ENCODE measurements around the gene RIMS3. TPM values are rescaled to one million over a fixed set of nuclear protein-coding genes. Genes with fewer than 3 reads are reported as not detected.

RIMS3 gene
- total RNA-seq, 2 experiments from 2014 or later, result 3.0 to 3.9 TPM

DNA sequence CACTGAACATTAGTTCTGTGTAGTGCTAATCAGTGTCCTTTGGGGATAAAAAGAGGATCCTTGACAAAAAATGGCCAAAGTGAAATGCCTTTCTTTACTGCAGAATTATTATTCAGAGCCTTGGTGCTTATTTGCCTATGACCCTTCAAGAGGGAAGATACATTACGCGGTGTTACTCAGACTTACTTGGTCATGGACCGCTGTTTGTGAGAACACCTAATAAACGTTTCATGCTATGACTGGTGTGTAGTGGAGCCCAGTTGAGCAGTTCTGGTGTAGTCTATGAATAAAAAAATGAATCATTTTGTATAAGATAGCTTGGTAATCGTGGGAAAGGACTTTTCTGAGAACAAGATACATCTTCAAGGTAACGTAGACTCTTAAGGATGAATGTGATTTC, 34.3 kb upstream of the RIMS3 start:
- peaks cover 66% of the 10 kb centered on the region for H3K4me1 Mint-ChIP-seq (ENCODE audit: low read depth)
- no peaks in the 10 kb centered on the region for H3K9me3 Mint-ChIP-seq
- DNase-seq (peak; percentile 17), ATAC-seq (peak; percentile 76)
- intact Hi-C loops (cut with micrococcal nuclease), result no loop called here
- POLR2A ChIA-PET, result interaction anchor here (0.6 to 3.3 kb wide), 3 partner anchors 8 to 279 kb away, joined by 3 to 22 read pairs (median 5); partner anchors contain the start of gene NFYC
- H3K36me3 Mint-ChIP-seq (ENCODE audit: low read depth), result peaks cover 14% of the 10 kb centered on the region
- H3K27me3 Mint-ChIP-seq, result no peaks in the 10 kb centered on the region
- no peak overlapping the region for H3K4me3 Mint-ChIP-seq
- H3K27ac Mint-ChIP-seq, result peak overlapping the region; percentile 67
- TF ChIP-seq, protein P1, sequence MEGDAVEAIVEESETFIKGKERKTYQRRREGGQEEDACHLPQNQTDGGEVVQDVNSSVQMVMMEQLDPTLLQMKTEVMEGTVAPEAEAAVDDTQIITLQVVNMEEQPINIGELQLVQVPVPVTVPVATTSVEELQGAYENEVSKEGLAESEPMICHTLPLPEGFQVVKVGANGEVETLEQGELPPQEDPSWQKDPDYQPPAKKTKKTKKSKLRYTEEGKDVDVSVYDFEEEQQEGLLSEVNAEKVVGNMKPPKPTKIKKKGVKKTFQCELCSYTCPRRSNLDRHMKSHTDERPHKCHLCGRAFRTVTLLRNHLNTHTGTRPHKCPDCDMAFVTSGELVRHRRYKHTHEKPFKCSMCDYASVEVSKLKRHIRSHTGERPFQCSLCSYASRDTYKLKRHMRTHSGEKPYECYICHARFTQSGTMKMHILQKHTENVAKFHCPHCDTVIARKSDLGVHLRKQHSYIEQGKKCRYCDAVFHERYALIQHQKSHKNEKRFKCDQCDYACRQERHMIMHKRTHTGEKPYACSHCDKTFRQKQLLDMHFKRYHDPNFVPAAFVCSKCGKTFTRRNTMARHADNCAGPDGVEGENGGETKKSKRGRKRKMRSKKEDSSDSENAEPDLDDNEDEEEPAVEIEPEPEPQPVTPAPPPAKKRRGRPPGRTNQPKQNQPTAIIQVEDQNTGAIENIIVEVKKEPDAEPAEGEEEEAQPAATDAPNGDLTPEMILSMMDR (IDR thresholded peaks at IDR 0.05), result no peak
- CTCF ChIA-PET, result interaction anchor here (1.1 to 2.4 kb wide), 4 partner anchors 11 to 253 kb away, joined by 3 to 8 read pairs (median 5); no protein-coding TSS in a partner anchor

DNA sequence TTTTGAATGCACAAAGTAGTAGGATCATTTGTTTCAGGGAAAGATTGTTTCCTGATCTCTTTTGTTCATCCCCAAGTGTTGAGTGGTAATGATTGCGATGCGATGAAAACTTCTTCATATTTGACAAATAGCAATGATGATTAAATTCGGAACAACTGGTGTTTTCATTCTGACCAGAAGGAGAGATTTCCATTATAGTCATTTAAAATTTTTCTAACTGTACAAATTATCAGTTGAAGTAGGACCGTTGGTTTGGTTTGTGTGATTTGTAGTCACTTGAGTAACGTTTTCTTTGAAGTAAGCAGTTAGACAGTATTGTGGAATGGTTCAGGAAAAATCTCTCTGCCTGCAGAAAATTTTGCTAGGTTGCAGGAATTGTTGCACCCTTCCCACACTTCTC, 32.0 kb upstream of the RIMS3 start:
- TF ChIP-seq, protein P1 (IDR thresholded peaks at IDR 0.05), result no peak
- peaks cover 18% of the 10 kb centered on the region for H3K36me3 Mint-ChIP-seq (ENCODE audit: low read depth)
- ChIA-PET POLR2A (no interaction called here), CTCF (no interaction called here)
- H3K4me1 Mint-ChIP-seq (ENCODE audit: low read depth), result peaks cover 72% of the 10 kb centered on the region
- intact Hi-C loops (cut with micrococcal nuclease), result no loop called here
- H3K9me3 Mint-ChIP-seq, result no peaks in the 10 kb centered on the region
- ATAC-seq, result no peak
- DNase-seq, result no peak
- no peaks in the 10 kb centered on the region for H3K27me3 Mint-ChIP-seq
- no peak overlapping the region for H3K4me3 Mint-ChIP-seq
- no peak overlapping the region for H3K27ac Mint-ChIP-seq

DNA sequence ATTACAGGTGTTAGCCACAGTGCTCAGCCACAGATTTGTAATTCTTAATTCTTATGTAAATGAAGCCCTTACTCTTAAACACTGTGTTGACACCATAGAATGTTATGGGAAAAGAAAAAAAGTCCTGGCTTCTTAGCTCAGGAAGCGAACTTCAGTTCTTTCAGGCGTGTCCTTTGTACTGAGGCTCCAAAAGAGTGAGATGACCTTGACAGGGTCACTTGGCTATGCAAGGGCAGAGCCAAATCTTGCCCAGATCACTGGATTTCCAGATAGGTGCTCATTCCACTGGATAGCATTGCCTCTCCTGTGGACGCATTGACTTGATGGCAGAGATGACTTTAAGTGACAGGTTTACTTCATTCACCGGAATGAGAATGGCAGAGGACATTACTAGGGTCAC, 30.8 kb upstream of the RIMS3 start:
- ChIA-PET CTCF (no interaction called here), POLR2A (no interaction called here)
- ATAC-seq, result no peak
- Mint-ChIP-seq H3K27ac (peak overlapping the region; percentile 6), H3K27me3 (no peaks in the 10 kb centered on the region), H3K4me1 (ENCODE audit: low read depth) (peaks cover 68% of the 10 kb centered on the region), H3K36me3 (ENCODE audit: low read depth) (peaks cover 20% of the 10 kb centered on the region), H3K4me3 (no peak overlapping the region), H3K9me3 (no peaks in the 10 kb centered on the region)
- intact Hi-C loops (cut with micrococcal nuclease), result no loop called here
- no peak for DNase-seq
- TF ChIP-seq, protein P1 (IDR thresholded peaks at IDR 0.05), result no peak

DNA sequence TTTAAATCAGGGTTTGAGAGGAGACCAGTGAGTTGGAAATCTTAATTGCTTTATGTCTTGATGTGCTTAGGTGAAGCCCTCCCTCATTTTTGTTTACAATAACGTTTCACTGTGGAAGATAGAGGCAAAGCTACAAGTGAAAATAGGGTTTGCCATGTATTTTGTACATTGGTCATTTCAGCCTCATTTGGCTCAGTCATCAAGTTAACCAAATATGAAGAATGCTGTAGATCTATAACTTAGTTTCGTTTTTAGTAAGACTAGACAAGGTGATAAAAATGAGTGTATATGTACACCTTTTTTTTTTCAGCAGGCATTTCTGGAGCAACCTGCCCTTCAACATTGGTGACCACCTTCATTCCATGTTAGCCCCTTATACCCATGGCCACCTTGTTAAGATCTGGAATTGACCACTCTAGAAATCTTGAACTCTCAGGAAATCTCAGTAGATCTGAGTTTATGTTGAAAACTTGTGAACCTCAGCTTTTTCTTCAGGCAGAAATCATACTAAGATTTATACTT, 28.9 kb upstream of the RIMS3 start:
- no peaks in the 10 kb centered on the region for H3K9me3 Mint-ChIP-seq
- ATAC-seq, result no peak
- peak overlapping the region; percentile 87 for H3K4me3 Mint-ChIP-seq
- no peaks in the 10 kb centered on the region for H3K27me3 Mint-ChIP-seq
- ChIA-PET POLR2A (interaction anchor here (1.3 to 4.7 kb wide), 3 partner anchors 15 to 286 kb away, joined by 3 to 60 read pairs (median 3); no protein-coding TSS in a partner anchor), CTCF (interaction anchor here (1.0 to 2.5 kb wide), 6 partner anchors 11 to 80 kb away, joined by 3 to 9 read pairs (median 5); no protein-coding TSS in a partner anchor)
- TF ChIP-seq, protein P1 (IDR thresholded peaks at IDR 0.05), result no peak
- intact Hi-C loops (cut with micrococcal nuclease), result no loop called here
- peak overlapping the region; percentile 93 for H3K27ac Mint-ChIP-seq
- no peak for DNase-seq
- H3K36me3 Mint-ChIP-seq (ENCODE audit: low read depth), result peaks cover 18% of the 10 kb centered on the region
- H3K4me1 Mint-ChIP-seq (ENCODE audit: low read depth), result peaks cover 69% of the 10 kb centered on the region

DNA sequence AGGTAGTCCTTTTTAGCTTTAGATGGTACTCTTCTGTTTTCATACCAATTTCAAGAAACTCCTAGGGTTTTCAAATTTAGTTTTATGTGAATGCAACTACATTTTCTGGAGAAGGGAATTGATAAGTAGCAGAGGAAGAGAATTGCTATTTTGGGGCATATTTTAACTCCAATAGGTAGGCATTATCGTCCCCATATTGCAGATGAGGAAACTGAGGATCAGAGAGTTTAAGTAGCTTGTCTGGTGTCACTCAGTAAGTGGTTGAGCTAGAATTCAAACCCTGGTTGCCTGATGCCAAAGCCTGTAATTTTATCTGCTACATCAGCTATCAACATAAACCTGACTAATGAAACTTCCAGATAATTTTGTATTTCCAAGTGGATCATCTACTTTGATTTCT, 27.9 kb upstream of the RIMS3 start:
- H3K27ac Mint-ChIP-seq, result peak overlapping the region; percentile 93
- TF ChIP-seq, protein P1 (IDR thresholded peaks at IDR 0.05), result no peak
- CTCF ChIA-PET, result interaction anchor here (1.0 to 2.5 kb wide), 8 partner anchors 12 to 156 kb away, joined by 3 to 9 read pairs (median 4); no protein-coding TSS in a partner anchor

More for the DNA sequence above, 27.9 kb upstream of the RIMS3 start:
- intact Hi-C loops (cut with micrococcal nuclease), result no loop called here
- peaks cover 18% of the 10 kb centered on the region for H3K36me3 Mint-ChIP-seq (ENCODE audit: low read depth)
- H3K4me1 Mint-ChIP-seq (ENCODE audit: low read depth), result peaks cover 61% of the 10 kb centered on the region
- H3K9me3 Mint-ChIP-seq, result no peaks in the 10 kb centered on the region
- POLR2A ChIA-PET, result interaction anchor here (0.7 to 4.7 kb wide), 8 partner anchors 7 to 287 kb away, joined by 3 to 60 read pairs (median 3); no protein-coding TSS in a partner anchor
- DNase-seq (no peak), ATAC-seq (no peak)
- peak overlapping the region; percentile 87 for H3K4me3 Mint-ChIP-seq
- H3K27me3 Mint-ChIP-seq, result no peaks in the 10 kb centered on the region

Measured in activated CD8-positive, alpha-beta T cell treated with anti-CD3 and anti-CD28 coated beads for 36 hours (primary cell).